A549 (cell line): ENCODE measurements around the gene PAK2.

Source experiments
- BHLHE40 ChIP-seq: IDR thresholded peaks from 2 replicates; pipeline ENCODE4 v1.6.1; 2012; ENCODE audit warnings: low read depth, low read length, inconsistent platforms
- CTCF ChIP-seq: fragments of >200 bp; sonication (Bioruptor Twin); formaldehyde crosslinking; IDR thresholded peaks from 3 replicates; pipeline ENCODE4 v1.5.1; 2016
- ELK1 ChIP-seq: fragments of 150-350 bp; IDR thresholded peaks from 2 replicates; pipeline ENCODE4 v1.6.1; 2014; ENCODE audit warnings: low read depth, mild to moderate bottlenecking, low read length
- ESRRA ChIP-seq: fragments of 150-350 bp; IDR thresholded peaks from 2 replicates; pipeline ENCODE4 v1.6.1; 2014; ENCODE audit warnings: mild to moderate bottlenecking, low read length, borderline replicate concordance
- MAX ChIP-seq: IDR thresholded peaks from 2 replicates; pipeline ENCODE4 v1.6.1; 2012
- RAD21 ChIP-seq, 2 experiments: fragments of >200 bp in 1 of 2; sonication (Bioruptor Twin) in 1 of 2; formaldehyde crosslinking in 1 of 2; IDR thresholded peaks in 1 of 2; conservative IDR thresholded peaks in 1 of 2; 2 replicates in 1 of 2; 3 replicates in 1 of 2; pipeline ENCODE4 v1.6.1; 2012 to 2018; ENCODE audit warnings: inconsistent platforms in 1 of 2

- TF ChIP-seq ESRRA (no peak), BHLHE40 (no peak), CTCF (no peak), RAD21 (conservative IDR thresholded peaks at IDR 0.05 in 1 of 2, IDR thresholded peaks at IDR 0.05 in 1 of 2) (no peak), ELK1 (no peak), MAX (no peak)
Measured at GRCh38 chr3:196737655-196738054, 2.0 kb upstream of the PAK2 start.
